Measurements from ENCODE around the gene C2orf66. TPM values are rescaled to one million over a fixed set of nuclear protein-coding genes. Genes with fewer than 3 reads are reported as not detected.
A peak's percentile ranks its signal among the peaks of the same experiment; 100 is the strongest.

The C2orf66 gene
- total RNA-seq (2012; rRNA removed): not detected in 2 replicates
- 0.16 and 0.27 TPM in 2 replicates for polyA plus RNA-seq (2012; rRNA removed)
- not detected in 2 replicates for polyA plus RNA-seq (2012; cell fraction: cytosol; rRNA removed)
- polyA plus RNA-seq (2012; cell fraction: nucleus; rRNA removed; ENCODE audit: low replicate concordance): 0.37 and 3.3 TPM in 2 replicates
- percentile 30 among the genes with signal in this experiment for Bru-seq, nascent RNA
- percentile 37 among the genes with signal in this experiment for BruChase-seq, experiment 1, labeled RNA remaining after a 6-hour chase
- BruChase-seq, experiment 2, labeled RNA remaining after a 2-hour chase: percentile 48 among the genes with signal in this experiment
- long read RNA-seq: 0 reads

DNA sequence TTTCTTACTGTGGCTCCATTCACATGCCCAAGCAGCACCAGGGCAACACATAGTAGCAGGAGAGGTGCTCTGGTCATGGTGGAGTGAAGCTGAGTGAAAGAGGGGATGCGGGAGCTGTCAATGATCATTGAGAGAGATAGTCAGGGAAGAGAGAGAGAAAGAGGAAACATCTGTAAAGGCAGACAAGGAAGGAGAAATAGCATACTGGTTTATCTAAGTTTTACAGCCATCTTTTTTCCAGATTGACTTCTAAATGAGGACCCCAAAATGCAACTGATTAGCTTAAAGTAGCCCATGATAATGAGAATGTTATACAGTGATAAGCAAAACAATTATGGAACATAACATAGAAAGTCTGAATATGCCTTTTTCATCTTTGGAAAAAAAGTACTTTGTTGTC, at the start of gene C2orf66:
Gene C2orf66 (minus strand): TSS at position 96 of the 400 bp plus-strand sequence. CDS start 19 bp downstream, at position 77.
- no peak within 1 kb of the TSS for H3K23ac ChIP-seq (ENCODE audit: low read depth, low read length)
- H4K5ac ChIP-seq (ENCODE audit: low read depth, low read length): no peak within 1 kb of the TSS
- no peak within 1 kb of the TSS for H2BK120ac ChIP-seq (ENCODE audit: low read depth, low read length)
- H3K27ac ChIP-seq (ENCODE audit: insufficient read depth, low read length): no peak within 1 kb of the TSS
- no peak within 1 kb of the TSS for H3K56ac ChIP-seq (ENCODE audit: extremely low read depth, insufficient read depth, low read length)
- no peaks in the 10 kb centered on the region for H4K20me1 ChIP-seq (ENCODE audit: insufficient read depth, low read length)
- dilution Hi-C loops (cut with HindIII; ENCODE audit: low sequenced_read_pairs, unreplicated experiment): no loop called here
- no peak for DNase-seq
- H3K4me2 ChIP-seq (ENCODE audit: low read depth, low read length): no peak within 1 kb of the TSS
- in situ Hi-C loops (cut with MboI; ENCODE audit: low sequenced_read_pairs): no loop called here
- no peak within 1 kb of the TSS for H2BK15ac ChIP-seq (ENCODE audit: low read depth, low read length)
- H3K4me3 ChIP-seq (ENCODE audit: insufficient read depth, low read depth, low read length): no peak within 1 kb of the TSS
- no peaks in the 10 kb centered on the region for H3K36me3 ChIP-seq (ENCODE audit: control insufficient read depth, insufficient read depth, low read length)
- no peak within 1 kb of the TSS for H3K18ac ChIP-seq (ENCODE audit: low read depth, low read length)
- ATAC-seq (ENCODE audit: low read depth): no peak
- no peak within 1 kb of the TSS for H2BK20ac ChIP-seq (ENCODE audit: low read depth, low read length)
- H3K79me1 ChIP-seq (ENCODE audit: low read depth in 1 of 2, low read length in 2 of 2): no peaks in the 10 kb centered on the region
- H2BK5ac ChIP-seq (ENCODE audit: low read depth, low read length, poor library complexity, severe bottlenecking): no peak within 1 kb of the TSS
- H3K14ac ChIP-seq (replicated peaks; ENCODE audit: low read depth, low read length): no peak within 1 kb of the TSS
- WGBS, 2 experiments (ENCODE audit: extremely low coverage in 2 of 2, insufficient read length in 1 of 2): no CpG with 5 or more reads among the region's 1 CpG
- H3K4ac ChIP-seq (ENCODE audit: low read depth, low read length): no peak within 1 kb of the TSS
- H3K9me3 ChIP-seq (ENCODE audit: control insufficient read depth, insufficient read depth, low read length): no peaks in the 10 kb centered on the region
- no peak within 1 kb of the TSS for H2AK9ac ChIP-seq (replicated peaks; ENCODE audit: low read depth, low read length, poor library complexity)
- ChIA-PET POLR2A (ENCODE audit: unreplicated experiment) (no interaction called here), CTCF (no interaction called here)
- H4K8ac ChIP-seq (ENCODE audit: low read depth in 2 of 2, low read length in 2 of 2): no peak within 1 kb of the TSS
- H3K9ac ChIP-seq (ENCODE audit: low read depth, low read length): no peak within 1 kb of the TSS
- TF ChIP-seq RCOR1 (IDR thresholded peaks at IDR 0.05; ENCODE audit: insufficient replicate concordance, low read length) (no peak), POLR2A (IDR thresholded peaks at IDR 0.05; ENCODE audit: low read depth, low read length) (no peak), SMC3 (IDR thresholded peaks at IDR 0.05; ENCODE audit: low read depth, low read length) (no peak), MAFK (IDR thresholded peaks at IDR 0.05; ENCODE audit: low read depth, low read length) (no peak), MXI1 (IDR thresholded peaks at IDR 0.05; ENCODE audit: borderline replicate concordance, low read depth, low read length) (no peak), BHLHE40 (IDR thresholded peaks at IDR 0.05; ENCODE audit: low read depth, low read length) (no peak)
- TF ChIP-seq, protein P1, sequence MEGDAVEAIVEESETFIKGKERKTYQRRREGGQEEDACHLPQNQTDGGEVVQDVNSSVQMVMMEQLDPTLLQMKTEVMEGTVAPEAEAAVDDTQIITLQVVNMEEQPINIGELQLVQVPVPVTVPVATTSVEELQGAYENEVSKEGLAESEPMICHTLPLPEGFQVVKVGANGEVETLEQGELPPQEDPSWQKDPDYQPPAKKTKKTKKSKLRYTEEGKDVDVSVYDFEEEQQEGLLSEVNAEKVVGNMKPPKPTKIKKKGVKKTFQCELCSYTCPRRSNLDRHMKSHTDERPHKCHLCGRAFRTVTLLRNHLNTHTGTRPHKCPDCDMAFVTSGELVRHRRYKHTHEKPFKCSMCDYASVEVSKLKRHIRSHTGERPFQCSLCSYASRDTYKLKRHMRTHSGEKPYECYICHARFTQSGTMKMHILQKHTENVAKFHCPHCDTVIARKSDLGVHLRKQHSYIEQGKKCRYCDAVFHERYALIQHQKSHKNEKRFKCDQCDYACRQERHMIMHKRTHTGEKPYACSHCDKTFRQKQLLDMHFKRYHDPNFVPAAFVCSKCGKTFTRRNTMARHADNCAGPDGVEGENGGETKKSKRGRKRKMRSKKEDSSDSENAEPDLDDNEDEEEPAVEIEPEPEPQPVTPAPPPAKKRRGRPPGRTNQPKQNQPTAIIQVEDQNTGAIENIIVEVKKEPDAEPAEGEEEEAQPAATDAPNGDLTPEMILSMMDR (conservative IDR thresholded peaks at IDR 0.05; ENCODE audit: low read depth, low read length): no peak
- TF ChIP-seq, protein P2, sequence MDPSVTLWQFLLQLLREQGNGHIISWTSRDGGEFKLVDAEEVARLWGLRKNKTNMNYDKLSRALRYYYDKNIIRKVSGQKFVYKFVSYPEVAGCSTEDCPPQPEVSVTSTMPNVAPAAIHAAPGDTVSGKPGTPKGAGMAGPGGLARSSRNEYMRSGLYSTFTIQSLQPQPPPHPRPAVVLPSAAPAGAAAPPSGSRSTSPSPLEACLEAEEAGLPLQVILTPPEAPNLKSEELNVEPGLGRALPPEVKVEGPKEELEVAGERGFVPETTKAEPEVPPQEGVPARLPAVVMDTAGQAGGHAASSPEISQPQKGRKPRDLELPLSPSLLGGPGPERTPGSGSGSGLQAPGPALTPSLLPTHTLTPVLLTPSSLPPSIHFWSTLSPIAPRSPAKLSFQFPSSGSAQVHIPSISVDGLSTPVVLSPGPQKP (IDR thresholded peaks at IDR 0.05; ENCODE audit: borderline replicate concordance, low read depth, low read length): no peak
- peak within 1 kb of the TSS; percentile 46 for H2AFZ ChIP-seq (replicated peaks; ENCODE audit: low read length, poor library complexity)
- H4K91ac ChIP-seq (ENCODE audit: insufficient read depth, low read depth, low read length): no peak within 1 kb of the TSS
- H3K9me1 ChIP-seq (ENCODE audit: insufficient read depth, low read length): no peaks in the 10 kb centered on the region
- peaks cover 5% of the 10 kb centered on the region; the same call in 1 of the 2 replicates for H3K27me3 ChIP-seq (ENCODE audit: control insufficient read depth, insufficient read depth, low read length)
- H2AK5ac ChIP-seq (ENCODE audit: low read depth, low read length): no peak within 1 kb of the TSS
- no peaks in the 10 kb centered on the region for H3K4me1 ChIP-seq (ENCODE audit: control insufficient read depth, insufficient read depth, low read length)
- no TSS peak for BruUV-seq (replicated peaks)
- intact Hi-C loops (cut with micrococcal nuclease): no loop called here

All from IMR-90 (cell line).